ENCODE data around the gene RXFP2.

RXFP2 gene

DNA sequence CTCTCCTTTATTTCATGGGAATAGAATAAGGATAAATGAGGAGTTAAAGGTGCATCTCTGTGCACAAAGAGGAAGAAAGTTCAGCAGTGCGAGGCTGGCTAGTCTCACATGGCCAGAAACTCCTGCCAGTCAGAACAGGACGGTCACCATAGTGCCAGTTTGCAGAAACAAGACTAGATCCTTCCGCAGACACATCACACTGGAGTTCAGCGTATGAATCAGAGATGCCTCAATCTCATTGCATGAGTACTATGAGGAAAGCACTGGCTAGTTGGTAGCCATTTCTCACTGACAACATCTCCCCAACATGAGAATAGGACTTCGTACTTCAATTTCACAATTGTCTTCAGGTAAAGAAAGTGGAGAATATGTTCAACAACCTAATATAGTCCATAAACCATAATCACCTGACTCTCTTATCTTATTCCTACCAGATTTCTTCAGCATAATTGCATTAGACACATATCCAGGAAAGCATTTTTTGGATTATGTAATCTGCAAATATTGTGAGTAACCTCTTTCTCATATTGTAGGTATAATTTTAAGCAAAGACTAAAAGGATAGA lies 34.9 kb downstream of the RXFP2 start:
- TF ChIP-seq CTCF (IDR thresholded peaks at IDR 0.05; ENCODE audit: borderline replicate concordance, insufficient read depth, low read depth, low read length): no peak
- no peak overlapping the region for H3K4me3 ChIP-seq (ENCODE audit: low read depth, low read length)

GRCh38 chr13:31775148-31775547 lies 35.8 kb downstream of the RXFP2 start:
- H3K4me3 ChIP-seq (ENCODE audit: low read depth, low read length): no peak overlapping the region
- TF ChIP-seq CTCF (IDR thresholded peaks at IDR 0.05; ENCODE audit: borderline replicate concordance, insufficient read depth, low read depth, low read length): no peak

GRCh38 chr13:31775686-31776085 lies 36.4 kb downstream of the RXFP2 start:
- H3K4me3 ChIP-seq (ENCODE audit: low read depth, low read length): no peak overlapping the region
- no peak for TF ChIP-seq CTCF (IDR thresholded peaks at IDR 0.05; ENCODE audit: borderline replicate concordance, insufficient read depth, low read depth, low read length)

GRCh38 chr13:31781064-31781463 lies 41.7 kb downstream of the RXFP2 start:
- no peak overlapping the region for H3K4me3 ChIP-seq (ENCODE audit: low read depth, low read length)
- TF ChIP-seq CTCF (IDR thresholded peaks at IDR 0.05; ENCODE audit: borderline replicate concordance, insufficient read depth, low read depth, low read length): no peak

DNA sequence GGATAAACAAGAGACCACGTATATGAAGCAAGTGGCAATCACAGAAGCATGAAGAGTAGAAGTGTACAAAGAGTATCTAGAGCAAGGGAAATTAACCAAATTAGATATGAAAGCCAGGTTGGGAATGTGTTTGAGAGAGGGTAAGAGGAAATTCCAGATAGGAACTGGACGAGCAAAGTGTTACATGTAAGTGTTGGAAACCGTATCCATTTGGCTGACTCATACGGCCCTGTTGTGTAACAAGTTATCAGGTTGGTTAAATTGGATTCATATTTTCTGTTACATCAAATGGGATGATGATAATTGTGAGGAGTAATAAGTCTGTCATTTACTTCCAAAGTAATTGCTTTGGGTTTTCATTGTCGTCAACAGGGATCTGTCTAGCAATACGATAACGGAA lies 46.7 kb downstream of the RXFP2 start:
- TF ChIP-seq CTCF (IDR thresholded peaks at IDR 0.05; ENCODE audit: borderline replicate concordance, insufficient read depth, low read depth, low read length): no peak

GRCh38 chr13:31790992-31791391 lies 51.7 kb downstream of the RXFP2 start:
- no peak for TF ChIP-seq CTCF (IDR thresholded peaks at IDR 0.05; ENCODE audit: borderline replicate concordance, insufficient read depth, low read depth, low read length)
- H3K4me3 ChIP-seq (ENCODE audit: low read depth, low read length): no peak overlapping the region

More for the DNA sequence above, 46.7 kb downstream of the RXFP2 start:
- no peak overlapping the region for H3K4me3 ChIP-seq (ENCODE audit: low read depth, low read length)

GRCh38 chr13:31793246-31793645 lies 53.9 kb downstream of the RXFP2 start:
- no peak overlapping the region for H3K4me3 ChIP-seq (ENCODE audit: low read depth, low read length)
- no peak for TF ChIP-seq CTCF (IDR thresholded peaks at IDR 0.05; ENCODE audit: borderline replicate concordance, insufficient read depth, low read depth, low read length)
